ENCODE data around the gene AUNIP. TPM values are rescaled to one million over a fixed set of nuclear protein-coding genes. Genes with fewer than 3 reads are reported as not detected.

AUNIP gene
- total and polyA plus RNA-seq, 2 of the 8 experiments (the other 6 are each of a cell fraction or from before 2014, with no cell fraction given) = 18.6 to 23.2 TPM

DNA sequence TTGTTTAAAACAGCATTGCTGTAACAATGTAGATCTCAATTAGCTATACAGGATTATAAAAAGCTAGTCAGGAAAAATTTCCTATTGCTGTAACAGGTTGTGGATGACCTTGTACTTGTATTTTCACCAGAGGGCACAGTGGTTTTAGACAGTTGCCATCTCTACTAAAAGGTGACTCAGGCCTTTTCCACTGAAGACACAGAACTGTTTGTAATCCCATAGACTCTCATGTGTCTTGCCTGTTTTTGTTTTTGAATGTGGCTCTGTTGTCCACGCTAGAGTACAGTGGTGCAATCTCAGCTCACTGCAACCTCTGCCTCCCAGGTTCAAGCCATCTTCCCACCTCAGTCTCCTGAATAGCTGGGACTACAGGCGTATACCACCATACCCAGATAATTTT lies 33.7 kb downstream of the AUNIP start:
- Histone ChIP-seq H2BK12ac (ENCODE audit: low read depth, low read length) (no peak overlapping the region), H4K5ac (ENCODE audit: insufficient read length, low read depth, low read length) (no peak overlapping the region), H2BK20ac (ENCODE audit: low read length) (no peak overlapping the region), H3K4me3 (ENCODE audit: extremely low read depth in 1 of 4, insufficient read depth in 2 of 4, low read depth in 3 of 4, low read length in 4 of 4) (no peak overlapping the region), H3K14ac (ENCODE audit: insufficient read length) (no peak overlapping the region), H3K56ac (replicated peaks; ENCODE audit: insufficient read length, low read depth, low read length) (no peak overlapping the region), H3K36me3 (ENCODE audit: control insufficient read depth in 2 of 4, insufficient read depth in 4 of 4, low read length in 3 of 4) (peaks cover 7 to 30% (median 22%) of the 10 kb centered on the region in 4 experiments), H3K9ac (replicated peaks in 1 of 4; ENCODE audit: extremely low read depth in 1 of 4, low read depth in 3 of 4, low read length in 3 of 4) (no peak overlapping the region; a peak in 1 of 7 replicates), H3K79me2 (ENCODE audit: control insufficient read depth in 1 of 2, insufficient read depth in 2 of 2, low read length in 2 of 2) (peaks cover 0 to 3% of the 10 kb centered on the region in 2 experiments; a peak in 1 of 4 replicates), H3K23ac (ENCODE audit: insufficient read length) (no peak overlapping the region), H3K27me3 (replicated peaks in 1 of 4; ENCODE audit: control insufficient read depth in 3 of 4, extremely low read depth in 1 of 4, insufficient read depth in 3 of 4, low read length in 3 of 4) (peaks cover 0 to 6% (median 2%) of the 10 kb centered on the region in 4 experiments; a peak in 4 of 7 replicates), H2AK5ac (ENCODE audit: low read depth, low read length) (no peak overlapping the region), H4K8ac (ENCODE audit: extremely low read depth, insufficient read depth, low read length) (no peak overlapping the region), H3K27ac (ENCODE audit: low read depth, low read length) (no peak overlapping the region), H4K20me1 (replicated peaks in 1 of 2; ENCODE audit: control insufficient read depth in 1 of 2, insufficient read depth in 2 of 2, low read length in 2 of 2) (peaks cover 11 to 13% of the 10 kb centered on the region in 2 experiments), H3K23me2 (ENCODE audit: low read depth, low read length) (peaks cover 5% of the 10 kb centered on the region; the same call in 1 of the 2 replicates), H2AFZ (ENCODE audit: low read length) (no peak overlapping the region), H4K91ac (replicated peaks; ENCODE audit: insufficient read length, low read length) (no peak overlapping the region), H3K18ac (ENCODE audit: extremely low read depth, low read length) (no peak overlapping the region), H3K4ac (replicated peaks; ENCODE audit: insufficient read length, low read depth, low read length) (no peak overlapping the region), H3K9me3 (ENCODE audit: insufficient read depth in 2 of 2, low read depth in 1 of 2, low read length in 1 of 2) (no peaks in the 10 kb centered on the region), H2BK15ac (ENCODE audit: low read length) (no peak overlapping the region), H3K4me2 (ENCODE audit: insufficient read depth in 1 of 2, low read depth in 2 of 2, low read length in 2 of 2) (no peak overlapping the region), H2BK5ac (ENCODE audit: low read depth, low read length) (no peak overlapping the region), H3K79me1 (ENCODE audit: low read depth, low read length) (peaks cover 6% of the 10 kb centered on the region; the same call in 1 of the 2 replicates), H2BK120ac (replicated peaks; ENCODE audit: low read depth, low read length) (no peak overlapping the region), H3K4me1 (replicated peaks in 1 of 4; ENCODE audit: control insufficient read depth in 3 of 4, insufficient read depth in 4 of 4, low read length in 3 of 4) (peaks cover 3 to 12% (median 6%) of the 10 kb centered on the region in 4 experiments; a peak in 5 of 7 replicates)
- TF ChIP-seq POU5F1 (IDR thresholded peaks at IDR 0.05; ENCODE audit: low read depth, low read length) = no peak
- no peak for TF ChIP-seq BACH1 (IDR thresholded peaks at IDR 0.05; ENCODE audit: low read length)
- TF ChIP-seq SIN3A (conservative IDR thresholded peaks at IDR 0.05 in 1 of 2, IDR thresholded peaks at IDR 0.05 in 1 of 2; ENCODE audit: low read depth in 1 of 2, low read length in 2 of 2) = no peak
- TF ChIP-seq TCF12 (IDR thresholded peaks at IDR 0.05; ENCODE audit: low read depth, low read length) = no peak
- TF ChIP-seq, protein P1, sequence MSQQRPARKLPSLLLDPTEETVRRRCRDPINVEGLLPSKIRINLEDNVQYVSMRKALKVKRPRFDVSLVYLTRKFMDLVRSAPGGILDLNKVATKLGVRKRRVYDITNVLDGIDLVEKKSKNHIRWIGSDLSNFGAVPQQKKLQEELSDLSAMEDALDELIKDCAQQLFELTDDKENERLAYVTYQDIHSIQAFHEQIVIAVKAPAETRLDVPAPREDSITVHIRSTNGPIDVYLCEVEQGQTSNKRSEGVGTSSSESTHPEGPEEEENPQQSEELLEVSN (IDR thresholded peaks at IDR 0.05) = no peak
- TF ChIP-seq SUZ12 (IDR thresholded peaks at IDR 0.05; ENCODE audit: low read length) = no peak
- no peak for TF ChIP-seq GABPA (IDR thresholded peaks at IDR 0.05; ENCODE audit: borderline replicate concordance, insufficient read depth, low read length)
- no peak for TF ChIP-seq ZNF274 (IDR thresholded peaks at IDR 0.05; ENCODE audit: borderline replicate concordance, extremely low read depth, low read length)
- TF ChIP-seq SP2 (IDR thresholded peaks at IDR 0.05; ENCODE audit: low read length) = no peak
- TF ChIP-seq CBX8 (IDR thresholded peaks at IDR 0.05; ENCODE audit: borderline replicate concordance, low read depth, low read length) = no peak
- TF ChIP-seq POLR2AphosphoS5 (IDR thresholded peaks at IDR 0.05; ENCODE audit: low read depth, low read length) = no peak
- 86% methylated on average over 2 of the region's 2 CpGs; no CpG with 5 or more reads in 1 of the 2 experiments for WGBS, 2 experiments (ENCODE audit: extremely low coverage in 1 of 2, insufficient coverage in 1 of 2, insufficient read length in 1 of 2, insufficient replicate concordance in 2 of 2, low coverage in 1 of 2, low lambda C conversion rate in 2 of 2, missing lambda C conversion rate in 1 of 2)
- ChIA-PET POLR2A (ENCODE audit: partially characterized antibody) (interaction anchor here (0.7 to 1.8 kb wide), 4 partner anchors 20 to 210 kb away, joined by 3 read pairs; partner anchors contain the start of gene PAFAH2), CTCF (ENCODE audit: partially characterized antibody) (interaction anchor here (0.6 to 2.7 kb wide), 2 partner anchors 69 to 71 kb away, joined by 3 to 8 read pairs; no protein-coding TSS in a partner anchor)
- FAIRE-seq (no peak), DNase-seq (ENCODE audit: low read depth in 1 of 2, low spot score in 2 of 2) (no peak)

Measured in H1 (cell line).